SK-N-MC (cell line): ENCODE results near the gene RBPJ.

Source experiments
- EZH2 ChIP-seq: fragments of 200-600 bp; sonication (generic); IDR thresholded peaks from one replicate; pipeline ENCODE4 v1.6.1; 2017; ENCODE audit warnings: antibody characterized with exemption
- FOXP2 ChIP-seq: optimal IDR thresholded peaks from 2 replicates; pipeline ENCODE3; 2011; ENCODE audit warnings: mild to moderate bottlenecking, moderate library complexity; ENCODE audit not compliant: insufficient read depth; ENCODE audit errors: extremely low read length, control extremely low read depth
- POLR2AphosphoS5 ChIP-seq: IDR thresholded peaks from 2 replicates; pipeline ENCODE4 v1.6.1; 2012; ENCODE audit warnings: mild to moderate bottlenecking, low read depth, low read length, borderline replicate concordance

DNA sequence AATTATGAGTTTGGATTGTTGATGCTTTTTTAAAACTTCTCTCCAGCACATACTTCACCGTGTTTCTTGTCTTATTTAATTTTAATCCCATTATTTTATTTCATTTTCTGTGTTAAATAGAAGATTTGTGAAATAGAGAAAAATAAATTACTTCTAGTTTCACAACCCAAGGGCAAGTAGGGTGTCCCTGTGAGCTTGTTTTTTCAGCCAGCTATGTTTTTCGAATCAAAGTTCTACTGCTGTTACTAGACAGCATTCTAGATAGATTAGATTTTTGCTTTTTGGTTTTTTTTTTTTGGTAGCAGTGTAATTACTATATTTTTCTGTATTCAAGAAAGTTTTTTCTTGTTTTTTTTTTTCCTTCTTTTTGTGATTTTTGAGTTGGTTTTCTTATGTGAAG, 59.9 kb downstream of the RBPJ start:
- TF ChIP-seq POLR2AphosphoS5: no peak
- TF ChIP-seq EZH2: no peak
- TF ChIP-seq FOXP2: no peak
